Measurements from ENCODE around the gene ATF7IP.

ATF7IP gene

DNA sequence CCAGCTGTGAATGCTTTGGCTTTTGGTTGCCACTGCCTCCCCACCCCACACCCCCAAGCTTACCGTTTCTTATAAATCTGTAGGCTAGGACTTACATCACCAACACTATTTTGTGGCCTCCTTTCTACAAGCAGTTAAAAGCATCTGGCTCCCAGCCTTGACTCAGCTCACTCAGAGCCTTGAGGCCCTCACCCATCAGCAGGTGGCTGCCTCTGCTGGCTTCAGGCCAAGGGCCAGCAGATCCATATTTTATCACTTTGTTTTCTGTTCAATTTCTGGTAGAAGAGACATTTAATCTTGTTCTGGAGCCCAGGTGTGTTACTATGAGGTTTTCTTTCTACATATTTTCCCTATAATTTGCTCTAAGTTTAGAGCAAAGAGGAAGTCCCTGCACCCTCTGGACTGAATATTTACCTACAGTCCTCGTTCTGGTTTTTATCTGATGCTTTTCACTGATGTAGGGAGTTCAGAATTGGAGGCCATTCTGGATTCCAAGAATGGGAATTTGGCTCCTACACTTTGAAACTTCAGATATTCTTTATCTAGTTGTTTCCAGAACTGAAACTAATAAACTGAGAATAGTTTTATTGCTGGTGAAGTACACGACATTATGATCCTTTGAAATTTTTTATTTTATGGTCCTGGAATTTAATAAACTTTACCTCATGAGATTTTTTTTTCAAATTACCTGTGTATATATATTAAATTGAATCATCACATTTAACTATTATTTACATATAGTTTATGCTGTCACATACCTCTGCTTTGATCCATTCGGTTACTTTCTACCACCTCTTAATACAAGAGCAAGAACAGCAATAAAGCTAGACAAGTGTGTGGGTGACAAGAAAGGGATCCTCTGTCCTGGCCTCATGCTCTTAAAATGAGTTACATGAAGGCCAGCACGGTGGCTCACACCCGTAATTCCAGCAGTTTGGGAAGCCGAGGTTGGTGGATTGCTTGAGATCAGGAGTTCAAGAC is 180.0 kb downstream of the ATF7IP start:
- TF ChIP-seq CTCF (IDR thresholded peaks at IDR 0.05; ENCODE audit: control insufficient read depth, extremely low read depth, insufficient read depth), result no peak
- DNase-seq (ENCODE audit: low read depth), result no peak
- no peak overlapping the region for H3K4me3 ChIP-seq (ENCODE audit: low read depth, low read length)

- no peak for TF ChIP-seq CTCF (IDR thresholded peaks at IDR 0.05; ENCODE audit: control insufficient read depth, extremely low read depth, insufficient read depth)
- no peak for DNase-seq (ENCODE audit: low read depth)
- no peak overlapping the region for H3K4me3 ChIP-seq (ENCODE audit: low read depth, low read length)
Measured at GRCh38 chr12:14547571-14547970, 182.1 kb downstream of the ATF7IP start.

DNA sequence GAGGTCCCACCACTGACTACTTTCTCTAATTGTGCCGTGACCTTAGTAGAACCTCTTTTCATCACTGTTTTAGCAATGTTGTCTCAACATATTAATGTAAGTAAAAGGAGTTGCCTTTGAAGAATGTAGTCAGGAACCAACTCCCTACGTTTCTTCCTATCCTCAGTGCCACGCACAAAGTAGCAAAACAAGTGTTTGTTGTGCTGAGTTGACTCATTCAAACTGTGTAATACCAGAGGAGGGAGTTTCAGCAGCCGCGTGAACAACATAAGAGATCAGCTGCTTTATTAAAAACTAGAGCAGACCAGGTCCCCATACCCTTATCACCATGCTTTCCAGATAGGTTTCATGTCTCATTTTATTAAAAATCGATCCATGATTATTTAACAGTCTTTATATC is 183.1 kb downstream of the ATF7IP start:
- TF ChIP-seq CTCF (IDR thresholded peaks at IDR 0.05; ENCODE audit: control insufficient read depth, extremely low read depth, insufficient read depth), result no peak
- no peak for DNase-seq (ENCODE audit: low read depth)
- no peak overlapping the region for H3K4me3 ChIP-seq (ENCODE audit: low read depth, low read length)

Data from LNCaP clone FGC (cell line).